ENCODE data around the gene COL17A1.

COL17A1 gene

GRCh38 chr10:104085801-104086400 is at the start of gene COL17A1:
Gene COL17A1 (minus strand): TSS chr10:104085880. CDS start chr10:104080673, 5,207 bp downstream.
- no peak for DNase-seq

GRCh38 chr10:104130041-104130440 is 44.4 kb upstream of the COL17A1 start:
- peak; percentile 11 for DNase-seq

GRCh38 chr10:104128214-104128613 is 42.5 kb upstream of the COL17A1 start:
- DNase-seq: no peak

- DNase-seq: peak; percentile 6
Observed at GRCh38 chr10:104127411-104127810, 41.7 kb upstream of the COL17A1 start.

- peak; percentile 20 for DNase-seq
Observed at GRCh38 chr10:104123397-104123796, 37.7 kb upstream of the COL17A1 start.

GRCh38 chr10:104122225-104123107 is 36.8 kb upstream of the COL17A1 start:
- peak; percentile 25 for DNase-seq

GRCh38 chr10:104121485-104122224 is 36.0 kb upstream of the COL17A1 start, which contains the start of gene SFR1:
Gene SFR1 (plus strand): TSS chr10:104122171. CDS start chr10:104122184, 13 bp downstream.
- DNase-seq: peak; percentile 99

GRCh38 chr10:104120903-104121484 is 35.3 kb upstream of the COL17A1 start:
- peak; percentile 98 for DNase-seq

- DNase-seq: no peak
Observed at GRCh38 chr10:104120512-104120902, 34.8 kb upstream of the COL17A1 start.

- DNase-seq: peak; percentile 27
Observed at GRCh38 chr10:104119996-104120395, 34.3 kb upstream of the COL17A1 start.

- DNase-seq: no peak
Observed at GRCh38 chr10:104117839-104118323, 32.2 kb upstream of the COL17A1 start.

- DNase-seq: peak; percentile 62
Observed at GRCh38 chr10:104113376-104113956, 27.8 kb upstream of the COL17A1 start.

GRCh38 chr10:104109908-104110662 is 24.4 kb upstream of the COL17A1 start:
- DNase-seq: peak; percentile 82

GRCh38 chr10:104104926-104105325 is 19.2 kb upstream of the COL17A1 start:
- no peak for DNase-seq

GRCh38 chr10:104104418-104104817 is 18.7 kb upstream of the COL17A1 start:
- DNase-seq: no peak

- no peak for DNase-seq
Observed at GRCh38 chr10:104103956-104104355, 18.3 kb upstream of the COL17A1 start.

- DNase-seq: no peak
Observed at GRCh38 chr10:104101902-104102301, 16.2 kb upstream of the COL17A1 start.

- no peak for DNase-seq
Observed at GRCh38 chr10:104100795-104101194, 15.1 kb upstream of the COL17A1 start.

- DNase-seq: no peak
Observed at GRCh38 chr10:104099941-104100340, 14.3 kb upstream of the COL17A1 start.

GRCh38 chr10:104099269-104099668 is 13.6 kb upstream of the COL17A1 start:
- DNase-seq: no peak

- no peak for DNase-seq
Observed at GRCh38 chr10:104098358-104098925, 12.8 kb upstream of the COL17A1 start.
